ENCODE measurements around the gene CDO1.

GRCh38 chr5:115767424-115767823 lies 49.0 kb downstream of the CDO1 start:
- TF ChIP-seq EZH2 (IDR thresholded peaks at IDR 0.05; ENCODE audit: borderline replicate concordance, low read length) (no peak), CTCF (IDR thresholded peaks at IDR 0.05; ENCODE audit: low read length) (no peak)
